ENCODE measurements around the gene RHBDL1. TPM values are rescaled to one million over a fixed set of nuclear protein-coding genes. Genes with fewer than 3 reads are reported as not detected.

Gene RHBDL1
- polyA plus RNA-seq, 2 donors, result 0.49 to 1.7 TPM

DNA sequence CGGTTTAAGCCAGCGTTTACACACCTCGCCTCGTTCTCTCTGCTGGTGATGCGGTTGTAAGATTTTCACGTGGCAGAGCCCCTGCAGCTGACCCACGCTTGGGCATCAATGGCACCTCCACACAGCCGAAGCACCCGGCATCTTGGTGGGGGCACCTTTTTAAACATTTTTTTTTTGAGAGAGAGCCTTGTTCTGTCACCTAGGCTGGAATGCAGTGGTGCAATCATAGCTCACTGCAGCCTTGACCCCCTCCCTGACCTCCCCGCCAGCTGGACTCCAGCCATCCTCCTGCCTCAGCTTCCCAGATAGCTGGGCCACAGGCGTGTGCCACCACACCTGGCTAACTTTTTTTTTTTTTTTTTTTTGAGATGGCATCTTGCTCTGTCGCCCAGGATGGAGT, 21.4 kb upstream of the RHBDL1 start:
- Histone ChIP-seq H3K9me3 (ENCODE audit: control insufficient read depth in 2 of 2, insufficient read depth in 1 of 2, low read depth in 1 of 2, low read length in 1 of 2) (no peaks in the 10 kb centered on the region), H3K36me3 (ENCODE audit: control insufficient read depth in 2 of 2, insufficient read depth in 2 of 2, low read length in 1 of 2) (peaks cover 0 to 23% of the 10 kb centered on the region in 2 donors), H3K4me1 (ENCODE audit: control insufficient read depth in 2 of 2, insufficient read depth in 2 of 2, low read length in 1 of 2) (peaks cover 4 to 8% of the 10 kb centered on the region in 2 donors), H3K27ac (ENCODE audit: low read depth in 2 of 2, low read length in 1 of 2) (no peak overlapping the region), H3K27me3 (ENCODE audit: control insufficient read depth in 1 of 2, insufficient read depth in 2 of 2, low read length in 2 of 2) (no peaks in the 10 kb centered on the region), H3K4me3 (ENCODE audit: low read depth in 1 of 2, low read length in 2 of 2) (no peak overlapping the region)
- 92 to 93% methylated on average over 12 of the region's 12 CpGs for WGBS, 2 donors

DNA sequence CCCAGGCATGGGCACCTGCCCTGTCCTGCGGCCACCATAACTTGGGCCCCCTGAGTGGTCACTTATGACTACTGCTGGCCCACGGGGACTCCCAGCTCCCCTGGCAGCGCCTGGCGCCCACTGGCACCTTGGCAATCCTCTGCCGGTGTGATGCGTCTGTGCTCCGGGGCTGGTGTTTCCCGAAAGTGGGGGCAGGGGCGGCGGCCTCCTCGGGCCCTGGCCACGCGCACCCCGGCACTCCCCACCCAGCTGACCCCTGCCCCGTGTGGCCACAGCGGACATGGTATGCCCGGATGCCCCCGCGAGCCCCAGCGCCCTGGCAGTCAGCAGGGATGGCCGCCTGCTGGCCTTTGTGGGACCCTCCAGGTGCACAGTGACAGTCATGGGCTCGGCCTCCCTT, 18.0 kb upstream of the RHBDL1 start:
- 92 to 93% methylated on average over 22 of the region's 22 CpGs for WGBS, 2 donors
- Histone ChIP-seq H3K36me3 (ENCODE audit: control insufficient read depth in 2 of 2, insufficient read depth in 2 of 2, low read length in 1 of 2) (peaks cover 0 to 23% of the 10 kb centered on the region in 2 donors), H3K4me3 (ENCODE audit: low read depth in 1 of 2, low read length in 2 of 2) (no peak overlapping the region), H3K4me1 (ENCODE audit: control insufficient read depth in 2 of 2, insufficient read depth in 2 of 2, low read length in 1 of 2) (peaks cover 0 to 3% of the 10 kb centered on the region in 2 donors), H3K27ac (ENCODE audit: low read depth in 2 of 2, low read length in 1 of 2) (no peak overlapping the region), H3K27me3 (ENCODE audit: control insufficient read depth in 1 of 2, insufficient read depth in 2 of 2, low read length in 2 of 2) (no peaks in the 10 kb centered on the region), H3K9me3 (ENCODE audit: control insufficient read depth in 2 of 2, insufficient read depth in 1 of 2, low read depth in 1 of 2, low read length in 1 of 2) (no peaks in the 10 kb centered on the region)

DNA sequence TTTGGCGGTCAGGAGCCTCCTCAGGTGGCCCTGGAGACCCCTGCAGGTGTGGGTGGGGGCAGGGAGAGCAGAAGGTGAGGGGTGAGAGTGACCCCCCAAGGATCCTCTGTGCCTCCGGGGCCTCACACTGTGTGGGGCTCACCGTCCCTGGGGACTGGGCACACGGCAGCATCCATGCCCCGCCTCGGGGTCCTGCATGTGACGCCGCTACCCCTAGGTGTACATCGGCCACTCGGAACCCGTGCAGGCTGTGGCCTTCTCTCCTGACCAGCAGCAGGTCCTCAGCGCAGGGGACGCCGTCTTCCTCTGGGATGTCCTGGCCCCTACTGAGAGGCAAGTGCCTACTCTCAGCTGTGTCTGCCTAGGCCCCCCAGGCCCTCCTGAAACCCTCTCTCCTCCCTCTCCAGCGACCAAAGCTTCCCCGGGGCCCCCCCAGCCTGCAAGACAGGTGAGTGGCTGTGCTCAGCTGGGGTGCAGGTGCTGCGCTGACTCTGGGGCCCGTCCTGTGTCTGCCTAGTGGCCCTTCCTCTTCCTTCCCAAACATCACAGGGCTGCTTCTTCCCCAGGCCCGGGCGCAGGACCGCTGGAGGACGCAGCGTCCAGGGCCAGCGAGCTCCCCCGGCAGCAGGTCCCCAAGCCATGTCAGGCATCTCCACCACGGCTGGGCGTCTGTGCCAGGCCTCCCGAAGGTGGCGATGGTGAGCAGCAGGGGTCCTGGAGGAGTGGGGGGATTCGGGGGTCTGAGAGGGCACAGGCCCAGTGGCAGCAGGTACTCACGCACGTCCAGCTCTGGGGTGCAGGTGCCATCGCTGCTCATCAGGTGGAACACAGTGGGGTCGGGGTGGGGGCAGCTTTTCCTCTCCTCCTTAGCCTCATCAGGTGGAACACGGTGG, 16.5 kb upstream of the RHBDL1 start:
- Histone ChIP-seq H3K27ac (ENCODE audit: low read depth in 2 of 2, low read length in 1 of 2) (no peak overlapping the region), H3K9me3 (ENCODE audit: control insufficient read depth in 2 of 2, insufficient read depth in 1 of 2, low read depth in 1 of 2, low read length in 1 of 2) (no peaks in the 10 kb centered on the region), H3K4me1 (ENCODE audit: control insufficient read depth in 2 of 2, insufficient read depth in 2 of 2, low read length in 1 of 2) (peaks cover 0 to 3% of the 10 kb centered on the region in 2 donors), H3K27me3 (ENCODE audit: control insufficient read depth in 1 of 2, insufficient read depth in 2 of 2, low read length in 2 of 2) (no peaks in the 10 kb centered on the region), H3K36me3 (ENCODE audit: control insufficient read depth in 2 of 2, insufficient read depth in 2 of 2, low read length in 1 of 2) (peaks cover 0 to 18% of the 10 kb centered on the region in 2 donors), H3K4me3 (ENCODE audit: low read depth in 1 of 2, low read length in 2 of 2) (no peak overlapping the region)
- WGBS, 2 donors, result 89 to 90% methylated on average over 34 to 35 of the region's 35 CpGs

DNA sequence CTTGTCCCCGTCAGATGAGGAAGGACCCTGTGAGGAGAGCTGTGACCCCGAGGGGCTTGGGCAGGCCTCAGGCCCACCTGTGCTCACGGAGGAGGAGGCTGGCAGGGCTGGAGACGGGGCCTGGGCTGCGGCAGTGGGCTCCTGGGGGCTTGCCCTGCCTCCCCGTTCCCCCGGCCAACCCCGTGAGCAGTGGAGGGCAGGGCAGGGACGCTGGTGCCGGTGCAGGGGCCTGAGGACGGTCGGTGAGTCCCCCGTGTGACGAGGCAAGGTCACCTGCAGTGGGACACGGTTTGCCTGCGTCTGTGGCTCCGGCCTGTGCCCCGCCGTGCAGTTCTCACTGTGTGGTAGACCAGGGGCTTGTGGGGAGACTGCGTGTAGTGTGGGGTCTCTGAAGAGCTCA, 15.9 kb upstream of the RHBDL1 start:
- Histone ChIP-seq H3K27me3 (ENCODE audit: control insufficient read depth in 1 of 2, insufficient read depth in 2 of 2, low read length in 2 of 2) (no peaks in the 10 kb centered on the region), H3K4me1 (ENCODE audit: control insufficient read depth in 2 of 2, insufficient read depth in 2 of 2, low read length in 1 of 2) (peaks cover 0 to 3% of the 10 kb centered on the region in 2 donors), H3K9me3 (ENCODE audit: control insufficient read depth in 2 of 2, insufficient read depth in 1 of 2, low read depth in 1 of 2, low read length in 1 of 2) (no peaks in the 10 kb centered on the region), H3K4me3 (ENCODE audit: low read depth in 1 of 2, low read length in 2 of 2) (no peak overlapping the region), H3K36me3 (ENCODE audit: control insufficient read depth in 2 of 2, insufficient read depth in 2 of 2, low read length in 1 of 2) (peaks cover 0 to 18% of the 10 kb centered on the region in 2 donors), H3K27ac (ENCODE audit: low read depth in 2 of 2, low read length in 1 of 2) (no peak overlapping the region)
- WGBS, 2 donors, result 87 to 89% methylated on average over 19 to 20 of the region's 20 CpGs

DNA sequence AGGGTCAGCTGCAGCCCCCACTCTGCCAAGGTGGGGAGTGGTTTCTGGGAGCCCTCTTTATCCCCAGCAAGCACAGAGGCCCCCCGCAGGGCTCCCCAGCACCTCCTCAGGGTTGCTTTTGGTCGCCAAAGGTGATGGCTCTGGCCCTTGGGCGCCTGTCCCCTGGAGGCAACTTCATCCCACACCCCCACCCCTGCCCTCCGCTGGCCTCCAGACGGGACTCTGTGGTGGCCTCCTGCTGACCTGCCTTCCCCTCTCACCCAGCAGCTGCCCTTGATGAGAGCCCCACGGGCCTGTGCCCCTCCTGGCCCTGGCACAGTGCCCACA, 15.4 kb upstream of the RHBDL1 start:
- peaks cover 0 to 18% of the 10 kb centered on the region in 2 donors for H3K36me3 ChIP-seq (ENCODE audit: control insufficient read depth in 2 of 2, insufficient read depth in 2 of 2, low read length in 1 of 2)
- 66 to 69% methylated on average over 6 of the region's 6 CpGs for WGBS, 2 donors
- H3K27me3 ChIP-seq (ENCODE audit: control insufficient read depth in 1 of 2, insufficient read depth in 2 of 2, low read length in 2 of 2), result no peaks in the 10 kb centered on the region
- H3K4me3 ChIP-seq (ENCODE audit: low read depth in 1 of 2, low read length in 2 of 2), result no peak overlapping the region
- H3K4me1 ChIP-seq (ENCODE audit: control insufficient read depth in 2 of 2, insufficient read depth in 2 of 2, low read length in 1 of 2), result peaks cover 0 to 3% of the 10 kb centered on the region in 2 donors
- H3K9me3 ChIP-seq (ENCODE audit: control insufficient read depth in 2 of 2, insufficient read depth in 1 of 2, low read depth in 1 of 2, low read length in 1 of 2), result no peaks in the 10 kb centered on the region
- peak overlapping the region in 1 of 2 donors; percentile 29 for H3K27ac ChIP-seq (ENCODE audit: low read depth in 2 of 2, low read length in 1 of 2)

DNA sequence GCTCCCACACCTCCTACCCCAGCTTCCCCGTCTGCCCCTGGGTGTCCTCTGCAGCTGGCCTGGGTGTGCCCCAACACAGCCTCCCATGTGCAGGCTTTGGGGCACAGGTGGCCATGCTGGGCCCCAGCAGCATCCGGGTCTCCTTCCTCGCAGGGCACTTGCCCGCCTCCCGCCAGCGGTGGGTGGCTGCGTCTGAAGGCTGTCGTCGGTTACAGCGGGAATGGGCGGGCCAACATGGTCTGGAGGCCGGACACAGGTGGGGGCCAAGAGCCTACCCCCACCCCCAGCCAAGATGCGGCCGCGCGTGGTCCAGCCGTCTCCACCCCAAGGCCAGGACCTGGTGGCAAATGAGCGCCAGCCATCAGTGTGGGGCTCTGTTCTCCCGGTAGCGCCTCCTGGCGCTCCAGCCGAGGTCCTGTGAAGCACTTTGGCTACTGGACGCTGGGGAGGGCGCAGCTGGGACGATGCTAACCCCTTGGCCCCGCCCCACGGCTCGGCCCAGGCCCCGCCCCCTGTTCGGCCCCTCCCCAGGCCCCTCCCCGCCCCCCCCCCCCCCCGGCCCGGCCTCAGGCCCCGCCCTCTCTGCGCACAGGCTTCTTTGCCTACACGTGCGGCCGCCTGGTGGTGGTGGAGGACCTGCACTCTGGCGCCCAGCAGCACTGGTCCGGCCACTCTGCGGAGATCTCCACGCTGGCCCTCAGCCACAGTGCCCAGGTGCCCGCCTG, 14.8 kb upstream of the RHBDL1 start:
- 28 to 31% methylated on average over 25 to 40 of the region's 43 CpGs for WGBS, 2 donors
- peak overlapping the region; percentile 28 to 57 for H3K27ac ChIP-seq (ENCODE audit: low read depth in 2 of 2, low read length in 1 of 2)
- peaks cover 0 to 3% of the 10 kb centered on the region in 2 donors for H3K4me1 ChIP-seq (ENCODE audit: control insufficient read depth in 2 of 2, insufficient read depth in 2 of 2, low read length in 1 of 2)
- H3K4me3 ChIP-seq (ENCODE audit: low read depth in 1 of 2, low read length in 2 of 2), result peak overlapping the region in 1 of 2 donors; percentile 12
- H3K36me3 ChIP-seq (ENCODE audit: control insufficient read depth in 2 of 2, insufficient read depth in 2 of 2, low read length in 1 of 2), result peaks cover 0 to 13% of the 10 kb centered on the region in 2 donors
- H3K9me3 ChIP-seq (ENCODE audit: control insufficient read depth in 2 of 2, insufficient read depth in 1 of 2, low read depth in 1 of 2, low read length in 1 of 2), result no peaks in the 10 kb centered on the region
- no peaks in the 10 kb centered on the region for H3K27me3 ChIP-seq (ENCODE audit: control insufficient read depth in 1 of 2, insufficient read depth in 2 of 2, low read length in 2 of 2)

DNA sequence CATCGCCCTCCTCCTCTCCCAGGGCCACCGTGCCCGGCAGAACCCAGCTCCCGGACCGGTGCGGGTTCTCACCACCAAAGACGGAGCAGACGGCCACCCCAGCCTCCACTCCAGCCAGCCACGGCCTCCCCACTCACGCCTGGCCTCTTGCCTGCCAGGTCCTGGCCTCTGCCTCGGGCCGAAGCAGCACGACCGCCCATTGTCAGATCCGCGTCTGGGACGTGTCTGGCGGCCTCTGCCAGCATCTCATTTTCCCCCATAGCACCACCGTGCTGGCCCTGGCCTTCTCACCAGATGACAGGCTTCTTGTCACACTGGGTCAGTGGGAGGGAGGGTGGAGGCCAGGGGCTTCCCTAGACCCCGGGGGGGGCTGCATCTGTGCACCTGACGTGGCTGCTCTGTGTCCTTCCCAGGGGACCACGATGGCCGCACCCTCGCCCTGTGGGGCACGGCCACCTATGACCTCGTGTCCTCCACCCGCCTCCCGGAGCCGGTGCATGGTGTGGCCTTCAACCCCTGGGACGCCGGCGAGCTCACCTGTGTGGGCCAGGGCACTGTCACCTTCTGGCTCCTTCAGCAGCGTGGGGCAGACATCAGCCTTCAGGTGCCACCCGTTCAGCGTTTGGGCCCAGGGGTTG, 14.2 kb upstream of the RHBDL1 start:
- Histone ChIP-seq H3K36me3 (ENCODE audit: control insufficient read depth in 2 of 2, insufficient read depth in 2 of 2, low read length in 1 of 2) (peaks cover 0 to 15% of the 10 kb centered on the region in 2 donors), H3K4me3 (ENCODE audit: low read depth in 1 of 2, low read length in 2 of 2) (peak overlapping the region in 1 of 2 donors; percentile 12), H3K27me3 (ENCODE audit: control insufficient read depth in 1 of 2, insufficient read depth in 2 of 2, low read length in 2 of 2) (no peaks in the 10 kb centered on the region), H3K27ac (ENCODE audit: low read depth in 2 of 2, low read length in 1 of 2) (peak overlapping the region; percentile 28 to 38), H3K4me1 (ENCODE audit: control insufficient read depth in 2 of 2, insufficient read depth in 2 of 2, low read length in 1 of 2) (peaks cover 0 to 3% of the 10 kb centered on the region in 2 donors), H3K9me3 (ENCODE audit: control insufficient read depth in 2 of 2, insufficient read depth in 1 of 2, low read depth in 1 of 2, low read length in 1 of 2) (no peaks in the 10 kb centered on the region)
- WGBS, 2 donors, result 56 to 63% methylated on average over 35 of the region's 35 CpGs

DNA sequence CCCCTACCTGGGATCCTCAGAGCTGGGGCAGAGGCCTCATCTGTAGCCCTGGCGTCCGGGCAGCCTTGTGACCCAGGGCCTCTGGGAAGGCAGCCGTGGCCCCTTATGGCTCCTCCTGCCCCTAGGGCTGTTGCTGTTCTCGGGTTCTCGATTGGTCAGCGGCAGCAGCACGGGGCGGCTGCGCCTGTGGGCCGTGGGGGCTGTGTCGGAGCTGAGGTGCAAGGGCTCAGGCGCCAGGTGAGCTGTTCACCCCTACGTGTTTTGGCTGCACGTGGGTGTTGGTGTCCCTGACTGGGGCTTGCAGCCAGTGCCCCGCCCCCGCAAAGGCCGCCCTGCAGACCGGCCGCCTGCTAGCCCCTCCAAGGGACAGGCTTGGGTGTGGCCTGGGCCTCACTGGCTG, 13.4 kb upstream of the RHBDL1 start:
- Histone ChIP-seq H3K27ac (ENCODE audit: low read depth in 2 of 2, low read length in 1 of 2) (no peak overlapping the region), H3K4me3 (ENCODE audit: low read depth in 1 of 2, low read length in 2 of 2) (no peak overlapping the region), H3K4me1 (ENCODE audit: control insufficient read depth in 2 of 2, insufficient read depth in 2 of 2, low read length in 1 of 2) (peaks cover under 1 to 6% of the 10 kb centered on the region in 2 donors), H3K9me3 (ENCODE audit: control insufficient read depth in 2 of 2, insufficient read depth in 1 of 2, low read depth in 1 of 2, low read length in 1 of 2) (no peaks in the 10 kb centered on the region), H3K27me3 (ENCODE audit: control insufficient read depth in 1 of 2, insufficient read depth in 2 of 2, low read length in 2 of 2) (no peaks in the 10 kb centered on the region), H3K36me3 (ENCODE audit: control insufficient read depth in 2 of 2, insufficient read depth in 2 of 2, low read length in 1 of 2) (peaks cover 0 to 15% of the 10 kb centered on the region in 2 donors)
- 91 to 94% methylated on average over 19 of the region's 19 CpGs for WGBS, 2 donors

DNA sequence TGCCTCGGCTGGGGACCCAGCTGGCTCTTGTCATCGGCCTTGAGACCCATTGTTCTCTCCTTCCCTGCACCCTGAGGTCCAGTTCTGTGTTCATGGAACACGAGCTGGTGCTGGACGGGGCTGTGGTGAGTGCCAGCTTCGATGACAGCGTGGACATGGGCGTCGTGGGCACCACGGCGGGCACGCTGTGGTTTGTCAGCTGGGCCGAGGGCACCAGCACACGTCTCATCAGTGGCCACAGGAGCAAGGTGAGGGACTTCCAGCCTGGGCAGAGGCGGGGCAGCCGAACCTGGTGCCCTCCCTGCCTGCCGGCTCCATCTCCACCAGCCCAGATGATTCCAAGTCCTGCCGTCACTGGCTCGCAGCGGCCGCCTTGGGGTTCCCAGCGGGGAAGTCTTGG, 12.9 kb upstream of the RHBDL1 start:
- Histone ChIP-seq H3K27me3 (ENCODE audit: control insufficient read depth in 1 of 2, insufficient read depth in 2 of 2, low read length in 2 of 2) (no peaks in the 10 kb centered on the region), H3K9me3 (ENCODE audit: control insufficient read depth in 2 of 2, insufficient read depth in 1 of 2, low read depth in 1 of 2, low read length in 1 of 2) (no peaks in the 10 kb centered on the region), H3K36me3 (ENCODE audit: control insufficient read depth in 2 of 2, insufficient read depth in 2 of 2, low read length in 1 of 2) (peaks cover 0 to 15% of the 10 kb centered on the region in 2 donors), H3K27ac (ENCODE audit: low read depth in 2 of 2, low read length in 1 of 2) (no peak overlapping the region), H3K4me3 (ENCODE audit: low read depth in 1 of 2, low read length in 2 of 2) (no peak overlapping the region), H3K4me1 (ENCODE audit: control insufficient read depth in 2 of 2, insufficient read depth in 2 of 2, low read length in 1 of 2) (peaks cover 5 to 10% of the 10 kb centered on the region in 2 donors)
- 92 to 93% methylated on average over 20 to 21 of the region's 21 CpGs for WGBS, 2 donors

Data from esophagus (tissue), 2 donors.